GM19239 (cell line): Measurements from ENCODE around the gene TPSG1.

ENCODE experiments used
- DNase-seq: peaks from one replicate; pipeline ENCODE4 v3.0.0; 2011; ENCODE audit warnings: low spot score; ENCODE audit not compliant: insufficient read length
- FAIRE-seq: peaks from 2 replicates; lab custom pipeline; 2011; peaks lifted over from hg19 to GRCh38; lab: Jason Lieb, UNC

TPSG1 gene

DNA sequence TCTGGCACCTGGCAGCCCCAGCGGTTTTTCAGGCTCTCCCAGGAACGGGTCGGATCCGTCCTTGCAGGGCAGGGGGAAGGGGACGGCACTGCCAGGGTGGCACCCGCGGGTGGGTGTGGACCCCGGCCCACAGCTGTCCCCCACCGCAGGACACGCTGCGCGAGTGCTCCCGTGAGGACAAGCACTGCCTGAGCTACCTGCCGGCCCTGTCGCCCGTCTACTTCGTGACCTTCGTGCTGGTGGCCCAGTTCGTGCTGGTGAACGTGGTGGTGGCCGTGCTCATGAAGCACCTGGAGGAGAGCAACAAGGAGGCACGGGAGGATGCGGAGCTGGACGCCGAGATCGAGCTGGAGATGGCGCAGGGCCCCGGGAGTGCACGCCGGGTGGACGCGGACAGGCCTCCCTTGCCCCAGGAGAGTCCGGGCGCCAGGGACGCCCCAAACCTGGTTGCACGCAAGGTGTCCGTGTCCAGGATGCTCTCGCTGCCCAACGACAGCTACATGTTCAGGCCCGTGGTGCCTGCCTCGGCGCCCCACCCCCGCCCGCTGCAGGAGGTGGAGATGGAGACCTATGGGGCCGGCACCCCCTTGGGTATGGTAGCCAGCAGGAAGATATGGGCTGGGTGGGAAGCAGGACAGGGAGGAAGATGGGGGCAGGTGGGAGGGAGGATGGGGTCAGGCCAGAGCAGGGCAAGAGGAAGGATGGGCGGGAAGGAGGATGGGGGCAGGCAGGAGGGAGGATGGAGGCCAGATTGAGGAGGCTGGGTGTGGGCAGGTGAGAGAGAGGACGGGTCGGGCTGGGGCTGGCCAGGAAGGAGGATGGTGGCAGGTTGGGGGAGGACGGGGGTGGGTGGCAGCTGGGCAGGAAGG is 6.8 kb downstream of the TPSG1 start:
- FAIRE-seq (no peak), DNase-seq (no peak)

GRCh38 chr16:1217526-1217925 is 7.5 kb downstream of the TPSG1 start:
- DNase-seq, result no peak
- no peak for FAIRE-seq

DNA sequence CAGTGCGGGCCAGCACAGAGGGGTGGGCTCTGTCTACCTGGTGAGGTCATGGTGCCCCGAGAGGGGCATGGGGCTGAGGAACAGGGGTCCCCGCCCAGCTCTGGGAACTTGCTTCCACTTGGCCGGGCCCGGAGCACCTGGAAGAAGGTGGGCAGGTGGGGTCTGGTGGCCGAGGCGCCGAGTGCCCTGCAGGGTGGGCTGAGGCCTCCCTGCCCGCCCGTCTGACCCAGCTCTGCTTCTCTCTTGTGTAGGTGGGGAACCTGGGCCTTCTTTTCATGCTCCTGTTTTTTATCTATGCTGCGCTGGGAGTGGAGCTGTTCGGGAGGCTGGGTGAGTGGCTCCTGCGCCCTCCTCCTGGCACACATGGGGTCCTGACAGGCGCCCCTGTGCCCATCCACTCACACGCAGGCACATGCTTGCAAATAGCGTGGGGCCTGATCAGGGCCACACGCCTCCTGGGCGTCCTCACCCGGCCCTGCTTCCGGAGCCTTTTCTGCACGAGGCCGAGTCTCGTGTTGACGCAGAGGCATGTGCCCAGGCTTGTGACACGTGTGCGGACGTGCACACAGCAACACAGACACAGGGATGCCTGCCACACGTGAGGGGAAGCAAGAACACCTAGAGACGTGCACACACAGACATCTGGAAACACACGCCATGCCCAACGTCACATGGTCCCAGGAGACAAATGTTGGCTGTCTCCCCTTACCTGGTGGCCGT is 8.2 kb downstream of the TPSG1 start:
- DNase-seq, result no peak
- no peak for FAIRE-seq

DNA sequence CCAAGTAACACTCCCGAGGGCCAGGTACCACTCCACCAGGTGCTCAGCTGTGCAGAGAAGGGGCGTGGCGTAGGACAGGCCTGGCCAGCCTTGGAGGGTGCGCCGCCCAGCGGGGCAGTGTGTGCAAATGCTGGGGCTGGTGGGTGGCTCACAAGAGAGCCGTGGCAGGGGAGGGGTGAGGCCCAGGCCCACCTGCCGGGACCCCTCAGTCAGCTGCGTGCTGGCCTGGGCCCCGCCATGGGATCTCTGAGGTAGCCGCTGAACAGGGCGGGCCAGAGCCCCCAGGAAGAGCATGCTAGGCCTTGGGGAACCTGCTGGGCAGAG is 8.8 kb downstream of the TPSG1 start:
- no peak for DNase-seq
- FAIRE-seq, result no peak

DNA sequence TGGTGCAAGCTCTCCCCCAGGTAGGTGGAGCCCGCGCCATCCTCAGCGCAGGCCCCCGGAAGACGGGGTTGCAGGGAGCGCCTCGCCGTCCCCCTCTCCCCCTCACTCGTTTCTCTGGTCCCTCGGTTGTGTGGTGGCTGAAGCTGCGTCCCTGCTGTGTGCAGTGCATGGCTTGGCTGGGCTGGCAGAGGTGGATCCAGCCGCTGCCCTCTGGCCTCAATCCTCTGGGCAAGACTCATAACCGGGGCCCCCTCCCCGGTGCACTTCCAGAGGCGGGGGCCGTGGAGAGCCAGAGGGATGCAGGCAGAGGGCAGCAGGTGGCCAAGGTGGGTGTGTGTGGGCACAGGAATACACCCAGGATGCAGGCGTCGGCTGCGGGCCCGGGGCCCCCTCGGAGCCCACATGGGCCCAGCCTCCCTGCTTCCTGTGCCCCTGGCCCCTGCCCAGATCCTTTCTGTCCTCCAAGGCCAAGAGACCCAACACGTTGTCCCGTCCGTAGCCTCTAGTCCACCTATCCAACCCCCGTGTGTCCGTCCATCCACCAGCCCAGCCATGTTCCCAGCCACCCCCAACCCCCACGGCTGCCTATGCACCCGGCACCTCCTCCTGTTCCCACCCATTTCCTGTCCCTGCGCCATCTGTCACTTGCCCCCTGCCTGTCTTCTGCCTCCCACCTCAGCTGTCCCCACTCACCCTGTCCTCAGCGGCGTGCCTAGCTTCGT is 9.3 kb downstream of the TPSG1 start:
- no peak for FAIRE-seq

DNA sequence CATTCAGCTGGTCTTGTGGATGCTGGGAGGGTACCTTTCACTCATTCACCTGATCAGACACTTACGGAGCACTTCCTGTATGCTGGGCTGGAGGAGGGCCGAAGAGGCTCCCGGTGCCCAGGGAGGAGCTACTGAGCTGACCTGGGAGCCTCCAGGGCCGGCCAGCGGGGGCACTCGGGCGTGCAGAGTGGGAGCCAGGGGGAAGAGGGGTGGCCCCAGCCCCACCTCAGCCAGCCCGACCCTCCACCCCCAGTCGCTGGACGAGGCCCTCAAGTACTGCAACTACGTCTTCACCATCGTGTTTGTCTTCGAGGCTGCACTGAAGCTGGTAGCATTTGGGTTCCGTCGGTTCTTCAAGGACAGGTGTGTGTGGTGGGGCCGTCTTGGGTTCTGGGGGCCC is 10.3 kb downstream of the TPSG1 start:
- FAIRE-seq (no peak), DNase-seq (no peak)

More for the DNA sequence above, 9.3 kb downstream of the TPSG1 start:
- no peak for DNase-seq

DNA sequence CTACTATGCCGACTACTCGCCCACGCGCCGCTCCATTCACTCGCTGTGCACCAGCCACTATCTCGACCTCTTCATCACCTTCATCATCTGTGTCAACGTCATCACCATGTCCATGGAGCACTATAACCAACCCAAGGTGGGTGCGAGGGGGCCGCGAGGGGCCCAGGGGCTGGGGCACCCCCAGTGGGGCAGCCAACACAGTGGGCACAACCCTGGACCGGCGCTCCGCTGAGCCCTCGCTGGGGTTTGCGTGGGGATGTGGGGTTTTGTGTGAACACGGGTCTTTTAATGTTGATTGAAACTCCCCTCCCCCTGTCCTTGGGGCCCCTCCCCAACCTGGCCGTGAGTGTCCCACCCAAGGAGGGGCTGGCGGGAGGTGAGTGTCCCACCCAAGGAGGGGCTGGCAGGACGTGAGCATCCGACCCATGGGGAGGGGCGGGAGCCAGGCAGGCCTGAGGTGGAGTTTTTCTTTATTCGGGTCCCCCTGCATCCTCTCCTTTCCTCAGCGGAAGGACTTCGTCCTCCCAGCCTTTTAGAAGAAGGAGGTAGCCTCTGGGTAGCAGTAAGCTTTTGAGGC is 11.2 kb downstream of the TPSG1 start:
- no peak for DNase-seq
- no peak for FAIRE-seq

GRCh38 chr16:1213231-1213630 is 11.8 kb downstream of the TPSG1 start:
- no peak for FAIRE-seq
- DNase-seq, result no peak

DNA sequence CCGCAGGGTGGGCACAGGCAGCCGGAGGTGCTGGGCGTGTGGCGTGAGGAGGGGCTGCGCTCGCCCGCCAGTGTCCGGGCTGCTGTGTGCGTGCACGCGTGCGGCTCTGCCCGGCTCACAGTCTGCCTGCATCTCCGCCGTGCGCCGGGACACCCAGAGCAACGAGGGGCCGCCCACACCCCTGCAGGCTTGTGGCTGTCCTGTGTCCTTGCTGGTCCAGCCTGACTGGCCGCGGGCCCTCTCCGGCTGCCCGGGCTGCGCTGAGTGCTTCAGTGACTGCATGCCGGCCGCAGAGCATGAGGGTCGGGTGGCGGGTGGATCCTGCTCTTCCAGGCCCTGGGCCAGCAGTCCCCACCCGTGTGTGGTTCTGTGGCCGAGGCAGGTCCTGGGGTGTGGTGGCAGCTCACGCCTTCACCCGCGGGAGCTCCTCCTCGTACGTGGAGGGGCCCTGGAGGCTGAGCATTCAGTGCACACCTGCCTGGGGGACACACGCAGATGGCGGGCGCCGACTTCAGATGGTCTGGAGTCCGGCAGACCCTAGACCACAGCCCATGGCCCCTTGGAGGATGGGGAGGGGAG is 12.4 kb downstream of the TPSG1 start:
- FAIRE-seq, result no peak
- DNase-seq, result no peak

- DNase-seq, result no peak
Measured at GRCh38 chr16:1211451-1212268, 13.4 kb downstream of the TPSG1 start.

GRCh38 chr16:1210461-1210860 is 14.6 kb downstream of the TPSG1 start:
- DNase-seq, result no peak

More at GRCh38 chr16:1211451-1212268, 13.4 kb downstream of the TPSG1 start:
- FAIRE-seq, result no peak

GRCh38 chr16:1209081-1209480 is 16.0 kb downstream of the TPSG1 start:
- DNase-seq, result no peak

More at GRCh38 chr16:1210461-1210860, 14.6 kb downstream of the TPSG1 start:
- no peak for FAIRE-seq

DNA sequence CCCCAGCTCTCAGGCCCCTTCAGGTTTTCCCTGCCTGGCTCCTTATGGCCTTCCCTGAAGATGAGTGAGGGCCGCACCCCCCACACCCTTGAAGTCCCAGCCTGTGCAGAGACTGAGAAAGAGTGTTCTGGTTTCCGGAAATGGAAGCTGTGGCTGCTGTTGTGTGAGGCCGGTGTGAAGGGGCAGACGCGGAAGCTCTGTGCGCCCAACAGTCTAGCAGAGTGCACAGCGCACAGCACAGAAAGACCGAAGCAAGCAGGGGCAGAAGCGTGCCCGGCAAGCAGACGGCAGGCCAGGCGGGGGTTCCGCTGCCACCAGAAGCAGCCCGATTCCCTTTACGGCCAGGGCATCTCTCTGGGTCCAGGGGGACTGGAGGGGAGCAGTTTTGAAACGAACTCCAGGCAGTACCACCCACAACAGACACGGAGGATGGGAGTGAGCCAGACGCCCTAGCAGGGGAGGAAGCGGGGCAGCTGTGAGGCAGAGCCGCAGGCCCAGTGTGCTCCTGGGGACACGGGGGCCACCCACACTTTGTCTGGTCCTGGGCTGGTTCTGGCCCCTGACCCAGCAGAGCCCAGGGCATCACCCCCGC is 16.7 kb downstream of the TPSG1 start:
- FAIRE-seq, result no peak
- DNase-seq, result no peak

More at GRCh38 chr16:1209081-1209480, 16.0 kb downstream of the TPSG1 start:
- no peak for FAIRE-seq

DNA sequence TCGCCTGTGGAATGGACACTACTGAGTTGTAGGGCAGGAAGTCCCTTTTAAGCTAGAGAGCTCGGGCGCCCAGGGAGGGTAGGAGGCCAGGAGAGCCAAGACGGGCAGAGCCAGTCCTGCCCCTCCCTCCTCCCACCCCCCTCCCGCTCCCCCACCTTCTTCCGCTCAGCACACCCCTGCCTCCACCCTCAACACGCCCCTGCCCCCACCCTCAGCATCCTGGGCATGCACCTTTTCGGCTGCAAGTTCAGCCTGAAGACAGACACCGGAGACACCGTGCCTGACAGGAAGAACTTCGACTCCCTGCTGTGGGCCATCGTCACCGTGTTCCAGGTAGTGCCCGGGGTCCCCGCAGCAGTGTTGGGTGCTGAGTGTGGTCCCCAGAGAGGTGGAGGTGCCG is 18.3 kb downstream of the TPSG1 start:
- FAIRE-seq (no peak), DNase-seq (no peak)

DNA sequence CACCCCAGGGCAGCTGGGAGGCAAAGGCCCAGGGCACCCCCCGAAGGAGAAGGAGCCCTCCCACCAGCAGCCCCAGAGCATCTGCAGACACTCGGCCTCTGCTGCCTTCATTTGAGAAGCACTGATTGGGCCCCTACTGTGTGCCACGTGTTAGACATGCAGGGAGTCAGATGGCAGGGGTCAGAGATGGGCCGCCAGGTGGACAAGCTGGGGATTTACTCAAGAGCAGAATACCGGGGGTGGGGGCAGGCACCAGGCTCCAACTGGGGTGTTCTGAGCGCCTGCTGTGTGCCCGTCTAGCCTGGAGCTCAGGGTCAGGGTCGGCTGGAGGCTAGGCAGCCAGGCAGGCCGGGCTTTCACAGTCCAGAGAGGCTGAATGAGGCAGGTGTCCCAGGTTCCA is 18.7 kb downstream of the TPSG1 start:
- no peak for DNase-seq
- FAIRE-seq, result no peak

DNA sequence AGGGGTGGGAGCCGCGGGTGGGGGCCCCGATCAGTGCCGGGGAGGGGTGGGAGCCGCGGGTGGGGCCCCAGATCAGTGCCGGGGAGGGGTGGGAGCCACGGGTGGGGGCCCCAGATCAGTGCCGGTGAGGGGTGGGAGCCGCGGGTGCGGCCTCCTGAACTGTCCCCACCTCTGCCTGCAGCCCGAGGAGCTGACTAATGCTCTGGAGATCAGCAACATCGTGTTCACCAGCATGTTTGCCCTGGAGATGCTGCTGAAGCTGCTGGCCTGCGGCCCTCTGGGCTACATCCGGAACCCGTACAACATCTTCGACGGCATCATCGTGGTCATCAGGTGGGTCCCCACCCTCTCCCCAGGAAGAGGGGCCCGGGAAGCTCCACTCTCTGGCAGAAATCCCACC is 20.1 kb downstream of the TPSG1 start:
- no peak for DNase-seq
- FAIRE-seq, result no peak

DNA sequence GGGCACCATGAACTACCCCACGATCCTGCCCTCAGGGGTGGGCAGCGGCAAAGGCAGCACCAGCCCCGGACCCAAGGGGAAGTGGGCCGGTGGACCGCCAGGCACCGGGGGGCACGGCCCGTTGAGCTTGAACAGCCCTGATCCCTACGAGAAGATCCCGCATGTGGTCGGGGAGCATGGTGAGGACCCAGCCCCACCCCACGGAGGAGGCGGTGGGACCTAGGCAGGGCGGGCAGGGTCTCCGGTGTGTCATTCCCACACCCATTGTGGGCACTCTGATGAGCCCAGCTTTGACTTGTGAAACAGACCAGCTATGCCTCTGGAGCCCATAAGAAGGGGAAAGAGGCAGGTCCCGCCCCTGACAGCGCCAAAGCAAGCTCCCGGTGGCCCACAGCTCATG is 22.8 kb downstream of the TPSG1 start:
- no peak for FAIRE-seq
- no peak for DNase-seq

DNA sequence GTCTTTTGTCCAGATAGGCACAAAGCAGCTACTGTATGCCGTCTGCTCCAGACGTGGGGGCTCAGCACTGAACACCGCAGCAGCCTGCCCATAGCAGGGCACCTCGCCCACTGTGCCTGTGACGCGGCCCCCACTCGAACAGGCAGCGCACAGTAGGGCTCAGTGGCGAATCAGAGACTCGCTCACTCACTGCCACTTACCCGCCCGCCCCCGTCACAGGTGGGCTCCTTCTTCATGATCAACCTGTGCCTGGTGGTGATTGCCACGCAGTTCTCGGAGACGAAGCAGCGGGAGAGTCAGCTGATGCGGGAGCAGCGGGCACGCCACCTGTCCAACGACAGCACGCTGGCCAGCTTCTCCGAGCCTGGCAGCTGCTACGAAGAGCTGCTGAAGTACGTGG is 23.6 kb downstream of the TPSG1 start:
- no peak for DNase-seq
- FAIRE-seq, result no peak

GRCh38 chr16:1200014-1200627 is 24.9 kb downstream of the TPSG1 start:
- no peak for FAIRE-seq
- no peak for DNase-seq
